ENCODE results near the gene SCRT2. TPM values are rescaled to one million over a fixed set of nuclear protein-coding genes. Genes with fewer than 3 reads are reported as not detected.
"Not testable (repeated sequence)": the region's sequence is repeated elsewhere in the genome, so short reads cannot be mapped to it uniquely, and the experiment has no call there.

The SCRT2 gene
- polyA plus RNA-seq, 5 donors = not detected

DNA sequence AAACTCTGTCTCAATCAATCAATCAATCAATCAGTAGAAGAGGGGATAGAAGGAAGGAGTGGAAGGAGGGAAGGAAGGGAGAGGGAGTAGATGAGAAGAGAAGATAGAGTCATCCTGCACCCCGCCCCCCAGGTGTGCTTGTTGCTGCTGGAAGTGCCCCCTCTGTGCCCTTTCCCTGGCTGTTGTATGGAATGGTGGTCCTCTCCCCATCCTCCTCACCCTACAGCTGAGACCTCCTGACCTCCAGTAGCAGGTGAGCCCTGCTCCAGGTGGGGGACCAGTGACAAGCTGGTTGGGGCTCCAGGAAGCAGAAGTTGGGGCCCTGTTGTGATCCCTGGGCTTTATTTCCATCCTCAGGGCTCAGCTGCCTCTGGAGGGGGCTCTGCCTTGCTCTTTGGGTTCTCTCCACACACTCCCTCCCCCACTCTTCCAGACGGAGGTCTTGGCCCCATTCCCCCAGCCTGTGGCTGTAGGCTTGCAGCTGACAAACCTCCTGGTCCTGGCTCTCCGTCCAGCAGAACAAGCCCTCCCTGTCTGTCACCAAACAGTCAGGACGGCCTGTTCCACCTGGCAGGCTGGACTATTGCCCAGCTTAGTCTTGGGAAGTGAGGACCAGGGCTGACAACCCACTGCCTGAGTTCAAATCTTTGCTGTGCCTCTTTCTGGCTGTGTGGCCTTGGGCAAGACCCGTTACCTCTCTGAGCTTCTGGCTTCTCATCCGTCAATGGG, 26.0 kb upstream of the SCRT2 start:
- no peak for DNase-seq

DNA sequence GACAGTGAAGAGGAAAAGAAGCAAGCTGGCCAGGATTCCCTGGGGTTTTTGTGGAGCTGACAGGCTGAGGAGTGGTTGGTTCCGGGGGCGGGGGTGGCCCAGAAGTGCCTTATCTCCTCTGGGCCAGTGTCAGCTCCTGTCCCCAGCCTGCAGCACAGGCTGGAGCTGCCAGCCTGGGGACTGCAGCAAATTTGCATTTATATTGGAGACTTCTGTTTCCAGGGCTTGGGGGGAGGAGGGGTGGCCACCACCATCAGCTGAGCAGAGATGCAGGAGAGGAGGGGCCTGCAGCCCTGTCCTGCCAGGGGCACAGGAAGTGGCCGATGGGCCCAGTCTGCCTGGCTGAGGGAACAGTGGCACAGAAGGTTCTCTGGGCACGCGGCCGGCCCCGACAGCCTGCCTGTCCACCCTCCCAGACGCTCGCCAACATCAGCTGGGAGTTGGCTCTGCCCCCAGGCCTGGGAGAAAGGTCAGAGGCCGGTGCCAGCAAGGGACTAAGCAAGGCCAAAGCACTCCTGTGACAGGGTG, 24.3 kb upstream of the SCRT2 start:
- DNase-seq = no peak

DNA sequence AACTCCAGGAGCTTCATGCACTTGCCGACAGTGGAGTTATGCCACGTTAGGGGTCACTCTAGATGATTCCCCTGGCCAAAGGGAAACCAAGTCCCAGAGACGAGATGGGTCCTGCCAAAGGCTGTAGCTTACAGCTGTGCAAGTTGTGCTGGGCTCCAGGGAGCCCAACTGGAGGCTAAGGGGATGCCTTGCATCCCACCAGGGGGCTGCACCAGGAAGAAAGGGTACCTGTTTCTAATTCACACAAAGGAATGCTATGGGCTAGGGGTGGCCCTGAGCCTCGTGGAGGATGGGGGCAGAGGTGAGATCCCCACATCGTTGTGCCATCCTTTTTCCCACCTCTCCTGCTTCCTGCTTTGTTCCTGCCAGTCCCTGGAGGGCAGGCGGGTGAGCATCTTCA, 23.7 kb upstream of the SCRT2 start:
- no peak for DNase-seq

DNA sequence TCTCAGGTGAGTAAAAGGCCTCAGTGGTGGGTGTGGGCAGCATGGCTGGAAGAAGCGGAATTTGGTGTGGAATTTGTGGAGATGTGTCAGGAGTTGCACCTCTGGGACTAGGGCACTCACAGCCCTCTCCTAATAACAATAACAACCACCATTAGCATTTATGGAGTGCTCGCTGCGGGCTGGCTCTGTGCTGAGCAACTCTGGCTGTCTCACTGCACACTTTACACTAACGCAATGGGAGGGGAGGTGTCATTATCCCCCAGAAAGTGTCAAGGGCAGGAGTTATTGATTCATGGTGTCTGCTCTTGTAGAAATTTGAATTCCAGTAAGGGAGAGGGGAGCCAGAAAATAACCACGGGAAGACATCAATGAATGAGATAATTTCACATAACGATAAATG, 22.7 kb upstream of the SCRT2 start:
- no peak for DNase-seq

DNA sequence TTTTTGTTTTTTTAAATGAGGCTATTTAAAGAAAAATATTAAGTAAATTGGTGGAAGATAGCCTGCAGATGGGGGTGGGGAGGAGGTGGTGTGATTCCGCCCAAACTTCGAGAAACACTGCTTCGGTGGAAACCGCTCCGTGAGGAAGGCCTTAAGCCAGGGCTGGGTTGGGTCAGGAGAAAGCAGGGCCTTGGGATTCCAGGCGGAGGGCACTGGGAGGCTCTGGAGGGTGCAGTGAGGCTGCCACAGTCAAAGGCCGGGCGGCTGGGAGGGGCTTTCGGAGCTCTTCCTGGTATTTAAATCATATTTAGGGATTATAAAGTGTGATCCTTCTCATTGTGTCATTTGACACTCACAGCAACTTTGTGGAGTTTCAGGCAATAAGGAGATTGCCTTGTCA, 22.2 kb upstream of the SCRT2 start:
- no peak for DNase-seq

DNA sequence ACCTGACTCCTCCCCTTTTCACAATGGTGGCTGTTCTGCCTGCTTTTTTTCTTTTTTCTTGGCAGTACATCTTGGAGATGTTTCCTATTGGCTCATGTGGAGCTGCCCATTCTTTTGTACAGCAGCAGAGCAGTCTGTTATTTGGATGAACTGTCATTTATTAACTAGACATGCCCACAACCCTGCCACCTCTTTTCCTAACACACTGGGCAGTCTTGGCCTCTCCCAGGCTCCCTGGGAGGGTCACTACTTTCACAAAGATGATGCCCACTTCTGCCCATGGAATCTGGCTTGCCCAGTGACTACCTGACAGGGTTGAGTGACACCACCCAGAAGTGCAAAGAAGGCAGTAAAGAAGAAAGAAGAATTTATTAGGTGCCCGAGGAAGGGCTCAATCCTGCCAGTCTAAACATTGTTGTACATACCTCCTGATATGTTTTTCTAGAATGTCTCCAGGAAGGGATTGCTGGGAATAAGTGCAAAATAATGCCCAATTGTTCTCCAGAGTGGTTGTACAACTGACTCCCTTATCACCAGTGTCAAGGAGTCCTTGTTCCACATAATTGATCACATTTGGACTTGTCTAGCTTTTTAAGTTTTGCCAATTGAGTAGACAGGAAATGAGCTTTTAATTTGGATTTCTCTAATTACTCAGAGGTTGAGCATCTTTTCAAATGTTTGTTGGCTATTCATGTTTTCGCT, 19.7 kb upstream of the SCRT2 start:
- DNase-seq = no peak

DNA sequence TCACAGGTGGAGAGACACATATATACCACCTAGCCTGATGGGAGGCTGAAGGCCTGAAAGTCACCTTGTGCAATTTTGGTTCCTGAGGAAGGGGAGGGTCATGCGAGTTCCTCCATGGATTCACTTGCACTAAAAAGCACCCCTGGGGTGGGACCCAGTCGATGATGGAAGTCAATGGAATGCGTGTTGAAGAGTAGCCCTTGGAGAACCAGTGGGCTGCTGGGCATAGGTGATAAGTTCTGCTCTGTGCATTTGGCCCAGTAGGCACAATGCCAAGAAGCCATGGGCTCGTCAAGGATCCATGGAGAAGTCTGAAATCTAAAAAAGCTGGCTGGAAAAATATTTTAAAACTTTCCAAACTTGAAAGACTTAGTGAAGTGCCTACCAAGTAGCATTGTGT, 18.9 kb upstream of the SCRT2 start:
- no peak for DNase-seq

DNA sequence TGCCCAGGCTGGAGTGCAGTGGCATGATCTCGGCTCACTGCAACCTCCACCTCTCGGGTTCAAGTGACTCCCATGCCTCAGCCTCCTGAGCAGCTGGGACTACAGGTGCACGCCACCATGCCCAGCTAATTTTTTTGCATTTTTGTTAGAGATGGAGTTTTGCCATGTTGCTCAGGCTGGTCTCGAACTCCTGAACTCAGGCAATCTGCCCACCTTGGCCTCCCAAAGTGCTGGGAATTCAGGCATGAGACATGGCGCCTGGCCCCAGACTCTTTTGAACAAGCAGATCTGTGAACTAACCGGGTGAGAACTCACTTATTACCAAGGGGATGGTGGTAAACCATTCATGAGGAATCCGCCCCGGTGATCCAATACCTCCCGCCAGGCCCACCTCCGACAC, 18.2 kb upstream of the SCRT2 start:
- not testable (repeated sequence) for DNase-seq

DNA sequence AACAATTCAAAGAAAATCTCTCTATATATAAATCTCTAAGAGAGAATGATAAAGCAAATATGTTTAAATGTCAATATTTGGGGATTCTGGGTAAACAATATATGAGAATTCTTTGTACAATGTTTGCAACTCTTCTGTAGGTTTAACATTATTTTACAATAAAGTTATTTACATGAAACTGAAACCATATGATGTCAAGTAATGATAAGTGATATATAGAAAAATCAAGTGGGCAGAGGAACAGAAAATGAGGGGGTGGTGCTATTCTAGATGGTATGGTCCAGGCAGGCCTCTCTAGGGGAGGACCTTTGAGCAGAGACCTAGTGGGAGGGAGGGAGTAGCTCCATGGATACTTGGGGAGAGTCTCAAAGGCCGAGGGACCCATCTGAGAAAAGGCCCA, 16.4 kb upstream of the SCRT2 start:
- no peak for DNase-seq

DNA sequence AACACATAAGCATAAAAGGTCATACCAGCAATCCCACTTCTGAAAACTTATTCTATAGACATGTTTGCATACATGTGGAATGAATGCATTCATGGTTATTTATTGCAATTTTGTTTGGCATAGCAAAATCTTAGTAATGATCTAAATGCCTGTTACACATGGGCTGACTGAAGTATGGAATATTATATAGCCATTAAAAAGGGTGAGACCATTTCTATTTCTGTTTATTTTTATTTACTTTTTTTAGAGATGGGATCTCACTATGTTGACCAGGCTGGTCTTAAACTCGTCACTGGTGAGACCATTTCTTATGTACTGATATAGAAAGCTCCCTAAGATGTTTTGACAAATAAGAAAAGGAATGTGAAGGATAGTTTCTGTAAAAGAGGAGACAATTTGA, 14.3 kb upstream of the SCRT2 start:
- DNase-seq = no peak

DNA sequence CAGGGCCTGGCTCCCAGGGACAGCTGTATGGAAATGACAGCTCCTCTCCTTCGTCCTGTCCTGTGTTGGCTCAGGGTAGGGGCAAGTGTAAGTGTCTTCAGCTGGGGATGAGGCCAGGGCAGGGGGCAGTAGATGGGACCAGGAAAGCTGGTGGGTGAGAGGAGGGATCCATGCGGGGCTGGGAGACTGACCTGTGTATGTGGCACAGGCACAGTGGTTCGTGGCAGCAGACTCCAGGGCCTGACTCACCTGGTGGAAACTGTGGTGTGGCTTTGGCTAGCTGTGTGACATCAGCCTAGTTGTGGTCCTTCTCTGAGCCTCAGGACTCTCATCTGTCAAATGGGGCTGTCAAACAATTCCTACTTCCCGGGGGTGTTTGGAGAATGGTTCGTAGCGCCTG, 13.7 kb upstream of the SCRT2 start:
- DNase-seq = no peak

DNA sequence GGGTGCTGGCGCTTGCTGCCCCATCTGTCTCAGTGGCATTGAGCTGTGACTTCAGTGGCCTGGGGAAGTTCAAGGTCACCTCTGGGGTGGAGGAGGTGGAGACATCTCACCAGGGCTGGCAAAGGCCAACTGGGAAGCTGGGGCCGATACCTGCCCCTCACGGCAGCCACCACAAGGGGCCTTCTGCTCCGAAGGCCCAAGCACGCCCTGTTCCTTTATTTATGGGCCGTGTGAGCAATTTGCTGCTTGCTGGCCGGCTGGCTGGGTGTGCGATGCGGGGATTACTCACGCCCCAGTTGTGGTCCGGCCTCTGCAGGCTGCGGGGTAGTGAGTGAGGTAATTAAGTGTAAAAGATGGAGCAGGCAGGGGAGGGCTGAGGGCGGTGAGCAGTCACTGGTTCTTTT, 13.2 kb upstream of the SCRT2 start:
- DNase-seq = no peak

DNA sequence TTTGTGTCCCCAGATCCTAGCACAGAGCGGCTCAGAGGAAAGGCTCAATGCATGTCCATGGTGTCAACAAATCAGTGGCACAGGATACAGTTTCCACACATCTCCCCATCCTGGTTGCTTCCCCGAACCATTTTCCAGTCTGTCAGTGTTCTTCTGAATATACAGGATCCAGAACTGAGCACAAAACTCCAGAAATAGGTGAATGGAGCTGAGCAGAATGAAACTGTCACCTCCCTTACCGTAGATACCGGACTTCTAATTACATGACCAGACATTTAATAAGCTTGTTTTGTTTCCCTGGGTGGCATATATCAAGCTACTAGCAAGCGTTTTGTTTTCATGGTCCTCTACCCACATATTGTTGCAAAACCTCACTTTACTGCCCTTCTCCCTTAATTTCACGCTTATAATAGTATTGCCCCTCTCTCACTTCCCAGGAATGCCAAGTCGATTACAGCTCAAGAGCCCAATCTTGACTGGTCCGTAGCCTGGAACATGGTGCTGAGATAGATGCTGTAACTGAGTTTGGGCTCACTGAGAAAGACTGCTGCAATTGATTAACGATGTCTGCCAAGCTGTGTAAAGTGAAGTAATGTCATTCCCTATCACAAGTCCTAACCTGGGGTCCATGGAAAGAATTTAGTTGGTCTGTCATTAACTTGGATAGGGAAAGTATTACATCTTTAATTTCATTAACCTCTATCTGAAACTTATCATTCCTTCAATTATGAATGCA, 12.0 kb upstream of the SCRT2 start:
- DNase-seq = no peak

DNA sequence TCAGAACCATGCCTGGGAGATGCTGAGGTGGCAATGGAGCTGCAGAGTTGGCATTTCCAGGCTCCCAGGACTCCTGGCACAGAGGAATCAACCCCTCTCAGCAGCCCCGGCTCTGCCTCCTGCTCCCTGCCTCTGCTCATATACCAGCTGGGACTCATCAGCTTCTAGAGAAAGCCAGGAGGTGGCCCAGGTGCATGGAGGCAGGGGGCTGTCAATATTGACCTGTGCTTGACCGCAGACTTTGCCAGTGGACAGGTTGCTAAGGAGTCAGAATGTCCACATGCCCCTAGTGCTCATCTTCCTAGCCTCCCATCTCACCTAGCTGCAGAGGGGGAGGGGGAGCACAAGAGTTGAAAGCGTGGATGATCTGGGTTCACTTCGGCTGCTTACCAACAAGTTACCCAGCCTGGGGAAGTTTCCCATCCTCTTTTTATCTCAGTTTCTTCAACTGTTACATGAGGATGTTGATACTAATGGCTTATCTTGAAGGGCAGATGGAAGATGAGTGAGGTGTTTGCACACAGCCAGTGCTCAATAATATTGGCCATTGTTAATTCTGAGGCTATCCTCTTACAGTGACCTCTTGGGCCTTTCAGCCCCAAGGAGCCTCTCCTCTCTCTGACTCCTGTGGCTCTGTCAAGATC, 9.2 kb upstream of the SCRT2 start:
- DNase-seq = no peak

DNA sequence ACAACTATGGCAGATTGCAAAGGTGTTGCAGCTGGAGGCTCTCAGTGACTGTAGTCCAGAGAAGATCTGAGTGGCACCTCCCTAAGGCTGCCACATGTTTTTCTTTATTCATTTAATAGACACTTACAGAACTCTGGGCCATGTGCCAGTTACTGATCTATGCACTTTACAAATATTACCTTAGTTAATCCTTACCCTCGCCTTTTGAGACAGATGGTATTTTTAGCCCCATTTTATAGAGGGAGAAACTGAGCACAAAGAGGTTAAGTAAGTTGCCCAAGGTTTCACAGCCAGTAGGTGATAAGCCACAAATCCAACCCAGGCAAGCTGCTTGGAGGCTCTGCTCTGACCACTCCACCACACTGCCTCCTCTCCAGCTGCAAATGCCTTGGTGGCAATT, 6.5 kb upstream of the SCRT2 start:
- DNase-seq = no peak

DNA sequence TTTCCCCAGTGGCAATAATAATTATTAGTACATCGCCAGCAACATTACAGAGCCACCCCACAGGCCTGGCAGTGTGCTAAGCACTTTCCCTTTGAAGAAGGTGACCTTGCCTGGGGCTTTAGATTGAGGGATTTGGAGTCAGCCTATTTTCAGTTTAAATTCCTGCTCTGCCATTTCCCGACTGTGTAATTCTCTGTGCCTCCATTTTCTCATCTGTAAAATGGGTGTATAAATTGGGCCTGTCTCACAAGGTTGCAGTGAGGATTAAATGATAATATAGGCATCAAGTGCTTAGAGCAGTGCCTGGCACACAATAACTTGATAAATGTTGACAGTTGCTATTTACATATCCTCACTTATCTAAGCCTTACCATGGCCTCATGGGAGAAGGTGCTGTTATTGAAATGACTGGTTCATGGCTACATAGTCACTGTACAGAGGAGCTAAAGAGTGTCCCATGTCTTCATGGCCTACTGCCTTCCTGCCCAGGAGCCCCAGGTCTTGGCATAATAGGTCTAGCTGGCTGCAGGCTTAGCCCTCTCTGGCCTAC, 5.1 kb upstream of the SCRT2 start:
- DNase-seq = no peak

DNA sequence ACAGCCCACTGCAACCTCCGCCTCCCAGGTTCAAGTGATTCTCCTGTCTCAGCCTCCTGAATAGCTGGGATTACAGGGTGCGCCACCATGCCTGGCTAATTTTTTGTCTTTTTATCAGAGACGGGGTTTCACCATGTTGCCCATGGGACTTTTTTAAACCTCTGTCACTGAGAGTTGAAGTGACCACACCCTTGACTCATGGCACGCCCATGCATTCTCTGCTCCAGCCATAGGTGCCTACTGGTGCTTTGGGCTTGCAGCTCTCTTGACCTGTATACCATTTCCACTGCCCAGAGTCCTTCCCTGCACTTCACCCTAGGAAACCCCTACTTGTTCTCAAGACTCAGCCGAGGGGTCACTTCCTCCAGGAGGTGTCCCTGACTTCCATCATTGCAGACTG, 2.4 kb upstream of the SCRT2 start:
- no peak for DNase-seq

DNA sequence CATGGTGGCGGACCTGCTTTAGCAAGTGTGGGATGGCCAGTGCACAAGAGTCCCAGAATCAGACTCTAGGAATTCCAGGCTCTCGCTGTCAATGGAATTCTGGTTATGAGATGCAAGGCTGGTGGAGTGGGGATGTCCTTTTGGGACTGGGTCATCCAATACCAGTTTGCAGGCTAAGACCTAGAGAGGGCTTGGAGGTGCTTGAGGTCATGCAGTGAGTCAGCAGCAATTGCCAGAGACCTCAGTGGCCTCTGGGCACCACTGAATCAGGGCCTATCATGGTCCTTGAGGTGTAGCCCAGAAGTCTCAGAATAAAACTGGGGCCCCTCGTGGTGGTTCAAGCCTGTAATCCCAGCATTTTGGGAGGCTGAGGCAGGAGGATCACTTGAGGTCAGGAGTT, 1.4 kb upstream of the SCRT2 start:
- no peak for DNase-seq

DNA sequence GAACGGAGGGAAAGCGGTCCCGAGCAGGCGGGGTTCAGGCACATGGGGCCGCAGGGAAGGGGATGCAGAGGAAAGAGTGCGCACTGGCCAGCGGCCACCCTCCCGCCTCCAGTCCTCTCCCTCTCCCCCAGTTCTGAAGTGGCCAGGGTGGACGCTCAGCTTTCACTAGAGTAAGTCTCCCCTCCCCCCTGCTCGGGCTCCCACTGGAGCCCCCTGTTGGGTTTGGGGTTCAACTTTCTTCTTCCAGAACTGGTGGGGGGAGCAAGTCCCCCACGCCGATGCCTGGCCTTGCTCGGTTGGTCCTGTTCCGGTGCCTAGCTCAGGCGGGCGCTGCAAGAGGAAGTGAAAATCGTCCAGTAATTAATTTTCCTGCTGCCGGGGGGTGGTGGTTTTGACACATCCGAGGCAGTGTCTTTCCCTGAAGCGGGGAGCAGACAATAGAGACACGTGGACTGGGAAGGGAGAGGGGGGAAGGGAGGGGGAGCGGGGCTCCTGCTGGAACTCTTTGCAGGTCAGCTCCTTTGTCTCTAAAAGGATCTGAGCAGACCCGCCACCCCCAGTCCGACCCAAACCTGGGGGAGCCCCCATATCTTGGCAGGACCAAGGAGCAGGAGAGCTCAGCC, 824 bp upstream of the SCRT2 start:
- DNase-seq = no peak

DNA sequence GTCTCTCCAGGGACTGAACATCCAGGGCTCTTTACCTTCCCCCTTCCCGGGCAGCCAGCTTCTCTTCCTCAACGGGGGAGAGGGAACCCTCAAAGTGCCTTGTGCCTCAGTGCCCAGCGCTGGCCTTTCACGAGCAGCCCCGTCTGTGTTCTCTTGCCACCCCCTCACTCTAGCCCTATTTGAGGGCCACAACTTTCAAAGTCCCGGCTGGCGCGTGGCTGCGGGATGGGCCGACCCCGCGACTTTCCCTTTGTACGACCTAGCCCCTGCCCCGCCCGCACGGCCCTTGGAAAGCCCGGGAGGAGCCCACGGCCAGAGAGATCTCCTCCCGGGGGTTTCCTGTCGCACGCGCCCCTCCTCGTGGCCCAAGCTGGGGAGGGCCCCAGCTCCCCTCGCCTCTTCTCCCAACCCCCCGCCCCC, 559 bp downstream of the SCRT2 start:
- DNase-seq = no peak

DNA sequence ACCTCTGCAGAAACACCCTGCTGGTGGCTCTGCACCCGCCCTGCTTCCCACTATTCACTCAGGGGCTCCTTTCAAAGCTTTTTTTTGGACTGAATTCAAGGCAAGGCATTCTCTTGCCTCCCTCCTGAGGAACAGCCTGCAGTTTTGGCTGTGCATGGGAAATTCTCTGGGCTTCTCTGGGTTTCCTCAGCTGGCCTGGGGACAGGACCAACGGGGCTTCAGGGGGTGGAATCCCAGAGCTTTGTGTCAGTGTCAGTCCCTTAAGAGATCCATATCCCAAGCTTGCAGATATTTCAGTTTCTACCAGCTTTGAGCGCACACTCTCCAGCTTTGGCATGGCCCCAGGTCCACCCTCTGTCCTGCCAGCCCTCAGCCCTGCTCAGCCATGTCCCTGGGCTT, 2.0 kb downstream of the SCRT2 start:
- DNase-seq = no peak

Data from right lung (tissue), 5 donors.